OCI-LY7 (cell line): ENCODE measurements around the gene NPB. TPM values are rescaled to one million over a fixed set of nuclear protein-coding genes. Genes with fewer than 3 reads are reported as not detected.
A peak's percentile ranks its signal among the peaks of the same experiment; 100 is the strongest.

ENCODE experiments used
- BruUV-seq: library from RNA; stranded (reverse); fragments of 400-500 nt; replicated peaks from 2 replicates; lab custom pipeline; 2021; lab: Mats Ljungman, UMichigan
- CTCF ChIA-PET: fragments of 300-600 bp; sonication (Branson Sonifier 250); formaldehyde crosslinking; loops from one replicate; lab custom pipeline; 2022; ENCODE audit warnings: antibody characterized with exemption; ENCODE audit not compliant: unreplicated experiment; lab: Charles Lee
- POLR2A ChIA-PET: fragments of 300-600 bp; sonication (Branson Sonifier 250); formaldehyde crosslinking; loops from one replicate; lab custom pipeline; 2022; ENCODE audit warnings: antibody characterized with exemption; lab: Charles Lee
- DNase-seq: peaks from one replicate; pipeline ENCODE4 v3.0.0-alpha.2; 2015; ENCODE audit warnings: low spot score
- H2AFZ ChIP-seq: fragments of 200-600 bp; sonication (generic), shearing (Covaris generic); 2 replicates; pipeline ENCODE4 v1.6.1; 2014; ENCODE audit warnings: mild to moderate bottlenecking, antibody characterized with exemption, low read length, moderate library complexity
- H3K27ac ChIP-seq: fragments of 200-600 bp; sonication (generic); 2 replicates; pipeline ENCODE4 v1.5.1; 2014; ENCODE audit warnings: mixed run types, low read depth, mild to moderate bottlenecking, moderate library complexity, low read length, inconsistent platforms; ENCODE audit not compliant: poor library complexity, severe bottlenecking
- H3K36me3 ChIP-seq: fragments of 200-600 bp; sonication (generic); 2 replicates; pipeline ENCODE4 v1.6.1; 2014; ENCODE audit warnings: mild to moderate bottlenecking, antibody characterized with exemption, low read length, moderate library complexity, mixed read lengths; ENCODE audit not compliant: insufficient read depth
- H3K4me1 ChIP-seq: fragments of 200-600 bp; sonication (generic); 2 replicates; pipeline ENCODE4 v1.5.1; 2014; ENCODE audit warnings: mild to moderate bottlenecking, low read length; ENCODE audit not compliant: insufficient read depth, poor library complexity, severe bottlenecking
- H3K4me2 ChIP-seq: fragments of 200-600 bp; sonication (generic); 2 replicates; pipeline ENCODE4 v1.6.1; 2014; ENCODE audit warnings: mild to moderate bottlenecking, low read length
- H3K4me3 ChIP-seq: fragments of 200-600 bp; sonication (generic); 2 replicates; pipeline ENCODE4 v1.5.1; 2014; ENCODE audit warnings: mild to moderate bottlenecking, low read depth, low read length; ENCODE audit not compliant: poor library complexity, severe bottlenecking
- H3K79me2 ChIP-seq: fragments of 200-600 bp; sonication (generic); 2 replicates; pipeline ENCODE4 v1.6.1; 2016; ENCODE audit warnings: low read depth, mild to moderate bottlenecking, low read length, moderate library complexity, mixed read lengths; ENCODE audit not compliant: insufficient read depth
- H3K9me2 ChIP-seq: fragments of 200-600 bp; sonication (generic); 2 replicates; pipeline ENCODE4 v1.6.1; 2016; ENCODE audit warnings: mild to moderate bottlenecking, low read length, mixed read lengths; ENCODE audit not compliant: insufficient read depth
- H3K9me3 ChIP-seq: fragments of 200-600 bp; sonication (generic); 2 replicates; pipeline ENCODE4 v1.6.1; 2014; ENCODE audit warnings: mild to moderate bottlenecking, mixed run types, low read length, mixed read lengths
- H4K20me1 ChIP-seq: fragments of 200-600 bp; sonication (generic); 2 replicates; pipeline ENCODE4 v1.6.1; 2014; ENCODE audit warnings: mild to moderate bottlenecking, antibody characterized with exemption, low read length, moderate library complexity, mixed read lengths; ENCODE audit not compliant: insufficient read depth
- EZH2phosphoT487 ChIP-seq: fragments of 200-600 bp; sonication (generic); IDR thresholded peaks from 2 replicates; pipeline ENCODE4 v1.6.1; 2018; ENCODE audit warnings: low read depth, borderline replicate concordance, mild to moderate bottlenecking, mixed run types, antibody characterized with exemption, low read length, moderate library complexity, mixed read lengths
- intact Hi-C: fragments of 100-400 bp; cut with micrococcal nuclease; formaldehyde crosslinking; loops from one replicate; pipeline ENCODE4 v1.10.0; 2022; ENCODE audit not compliant: unreplicated experiment
- total RNA-seq, 2 experiments: library from RNA; depleted of rRNA in 1 of 2; stranded (reverse); fragments of >200 nt in 1 of 2; shearing (Covaris generic) in 1 of 2; gene quantifications; 2 replicates each; pipeline ENCODE4 v1.2.3, GENCODE V29; 2014 to 2022
- TF ChIP-seq, protein P1 (sequence below): fragments of 200-600 bp; sonication (generic); conservative IDR thresholded peaks from 2 replicates; pipeline ENCODE4 v1.5.1; 2014; ENCODE audit warnings: mild to moderate bottlenecking, antibody characterized with exemption, low read length, moderate library complexity, mixed read lengths

NPB gene
- total RNA-seq, 2 experiments from 2014 or later: 2.8 to 3.2 TPM

DNA sequence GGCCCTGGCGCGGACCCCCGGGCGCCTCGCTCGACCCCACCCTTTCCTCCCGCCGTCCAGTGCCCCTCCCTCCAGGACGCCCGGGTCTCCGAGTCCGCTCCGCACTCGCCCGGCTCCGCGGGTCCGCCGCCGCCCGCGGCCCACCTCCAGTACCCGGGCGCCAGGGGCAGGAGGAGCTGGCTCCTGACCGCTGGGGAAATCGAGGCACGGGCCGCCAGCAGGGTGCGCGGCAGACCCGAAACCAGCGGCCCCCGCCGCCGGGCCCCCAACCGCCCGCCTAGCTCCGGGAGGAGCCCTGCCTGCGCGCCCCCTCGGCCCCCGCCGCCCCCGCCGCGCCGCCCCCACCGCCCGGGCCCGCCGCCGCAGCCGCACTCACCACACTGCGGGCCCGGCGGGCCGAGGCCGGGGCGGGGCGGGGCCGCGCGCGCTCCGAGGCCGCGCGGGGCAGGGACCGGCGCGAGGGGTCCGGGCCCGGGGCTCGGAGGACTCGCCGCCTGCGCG lies 25.2 kb downstream of the NPB start:
- peak overlapping the region; percentile 0; the same call in 1 of the 2 replicates for H2AFZ ChIP-seq
- H3K79me2 ChIP-seq: peaks cover 37% of the 10 kb centered on the region
- H3K4me2 ChIP-seq: peak overlapping the region; percentile 85
- CTCF ChIA-PET: interaction anchor here (0.6 kb wide), 1 partner anchor 224 kb away, joined by 4 read pairs; the partner anchor contains the start of gene MRPL12
- intact Hi-C loops: loop anchor here (2.0 kb wide), 2 partner anchors 56 to 214 kb away; partner anchors contain the start of genes ARHGDIA and SLC25A10
- H3K27ac ChIP-seq: peak overlapping the region; percentile 60
- peak; percentile 18 for DNase-seq
- TF ChIP-seq, protein P1, sequence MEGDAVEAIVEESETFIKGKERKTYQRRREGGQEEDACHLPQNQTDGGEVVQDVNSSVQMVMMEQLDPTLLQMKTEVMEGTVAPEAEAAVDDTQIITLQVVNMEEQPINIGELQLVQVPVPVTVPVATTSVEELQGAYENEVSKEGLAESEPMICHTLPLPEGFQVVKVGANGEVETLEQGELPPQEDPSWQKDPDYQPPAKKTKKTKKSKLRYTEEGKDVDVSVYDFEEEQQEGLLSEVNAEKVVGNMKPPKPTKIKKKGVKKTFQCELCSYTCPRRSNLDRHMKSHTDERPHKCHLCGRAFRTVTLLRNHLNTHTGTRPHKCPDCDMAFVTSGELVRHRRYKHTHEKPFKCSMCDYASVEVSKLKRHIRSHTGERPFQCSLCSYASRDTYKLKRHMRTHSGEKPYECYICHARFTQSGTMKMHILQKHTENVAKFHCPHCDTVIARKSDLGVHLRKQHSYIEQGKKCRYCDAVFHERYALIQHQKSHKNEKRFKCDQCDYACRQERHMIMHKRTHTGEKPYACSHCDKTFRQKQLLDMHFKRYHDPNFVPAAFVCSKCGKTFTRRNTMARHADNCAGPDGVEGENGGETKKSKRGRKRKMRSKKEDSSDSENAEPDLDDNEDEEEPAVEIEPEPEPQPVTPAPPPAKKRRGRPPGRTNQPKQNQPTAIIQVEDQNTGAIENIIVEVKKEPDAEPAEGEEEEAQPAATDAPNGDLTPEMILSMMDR: no peak
- no peak for TF ChIP-seq EZH2phosphoT487
- POLR2A ChIA-PET: interaction anchor here (1.1 to 1.7 kb wide), 3 partner anchors 10 to 111 kb away, joined by 3 to 5 read pairs (median 4); partner anchors contain the start of gene DCXR
- BruUV-seq: no TSS peak
- H3K36me3 ChIP-seq: peaks cover 7% of the 10 kb centered on the region; the same call in 1 of the 2 replicates
- peak overlapping the region; percentile 80 for H3K4me3 ChIP-seq
- no peaks in the 10 kb centered on the region for H4K20me1 ChIP-seq
- peaks cover 34% of the 10 kb centered on the region for H3K4me1 ChIP-seq
- no peaks in the 10 kb centered on the region for H3K9me3 ChIP-seq
- no peaks in the 10 kb centered on the region for H3K9me2 ChIP-seq

DNA sequence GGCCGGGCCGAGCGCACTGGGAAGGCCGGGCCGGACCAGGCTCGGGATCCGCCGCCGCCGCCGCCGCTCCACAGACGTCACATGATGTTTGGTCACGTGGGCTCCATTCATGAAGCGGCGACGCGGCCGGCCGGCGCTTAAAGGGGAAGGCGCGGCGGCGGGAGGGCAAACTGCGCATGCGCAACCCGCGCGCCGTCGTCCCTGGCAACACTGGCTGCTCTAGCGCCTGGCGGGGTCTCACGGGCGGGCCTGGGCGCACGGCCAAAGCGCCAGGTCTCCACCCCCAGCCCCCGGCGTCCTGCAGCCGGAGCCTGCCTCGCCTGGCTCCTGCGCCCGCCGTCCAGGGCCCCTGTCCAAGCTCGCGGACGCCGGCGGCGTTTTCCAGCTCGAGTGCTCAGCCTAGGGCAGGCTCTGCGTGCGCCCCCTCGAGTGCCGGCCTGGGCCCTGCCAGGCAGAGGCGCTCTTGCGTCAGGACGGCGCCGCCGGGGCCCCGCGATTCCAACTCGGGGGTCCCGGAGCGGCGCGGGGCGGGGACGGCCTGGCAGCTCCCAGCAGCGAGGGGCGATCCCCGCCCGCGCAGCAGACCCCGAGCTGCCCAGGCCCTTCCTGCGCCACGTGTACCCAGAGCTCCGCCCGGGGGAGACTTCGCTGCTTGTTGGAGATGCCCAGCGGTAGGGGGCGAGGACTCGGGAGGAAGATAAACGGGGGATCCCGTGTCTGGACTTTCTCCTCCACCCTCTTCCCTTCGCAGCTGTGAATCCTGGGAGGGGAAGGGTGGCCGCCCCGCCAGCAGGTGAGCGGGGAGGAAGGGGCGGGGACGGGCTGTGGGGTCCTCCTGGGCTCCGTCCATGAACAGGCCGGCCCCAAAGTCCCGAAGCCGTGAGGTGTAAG lies 25.9 kb downstream of the NPB start, which contains the start of gene MAFG:
Gene MAFG, minus strand, starts transcription at position 83 of the 891 bp plus-strand sequence. CDS start 4,550 bp downstream, outside the sequence.
- Histone ChIP-seq H3K4me2 (peak within 1 kb of the TSS; percentile 85), H3K9me3 (no peaks in the 10 kb centered on the region), H3K4me3 (peak within 1 kb of the TSS; percentile 80), H3K27ac (peak within 1 kb of the TSS; percentile 60), H3K36me3 (peaks cover 2% of the 10 kb centered on the region; the same call in 1 of the 2 replicates), H4K20me1 (no peaks in the 10 kb centered on the region), H3K4me1 (peaks cover 34% of the 10 kb centered on the region), H2AFZ (peak within 1 kb of the TSS; percentile 18), H3K9me2 (no peaks in the 10 kb centered on the region), H3K79me2 (peaks cover 37% of the 10 kb centered on the region)
- CTCF ChIA-PET: interaction anchor here (0.6 to 1.0 kb wide), 2 partner anchors 59 to 224 kb away, joined by 4 read pairs; partner anchors contain the start of gene MRPL12
- POLR2A ChIA-PET: interaction anchor here (0.7 to 1.7 kb wide), 4 partner anchors 11 to 110 kb away, joined by 3 to 5 read pairs (median 4); partner anchors contain the start of gene DCXR
- intact Hi-C loops: loop anchor here (2.0 kb wide), 2 partner anchors 57 to 215 kb away; partner anchors contain the start of genes ARHGDIA and SLC25A10
- no peak for TF ChIP-seq EZH2phosphoT487
- TF ChIP-seq, protein P1: peak; percentile 84
- peak; percentile 98 for DNase-seq
- no TSS peak for BruUV-seq
